ENCODE data around the gene SRPK3.
"Not testable (repeated sequence)": the region's sequence is repeated elsewhere in the genome, so short reads cannot be mapped to it uniquely, and the experiment has no call there.

Gene SRPK3

DNA sequence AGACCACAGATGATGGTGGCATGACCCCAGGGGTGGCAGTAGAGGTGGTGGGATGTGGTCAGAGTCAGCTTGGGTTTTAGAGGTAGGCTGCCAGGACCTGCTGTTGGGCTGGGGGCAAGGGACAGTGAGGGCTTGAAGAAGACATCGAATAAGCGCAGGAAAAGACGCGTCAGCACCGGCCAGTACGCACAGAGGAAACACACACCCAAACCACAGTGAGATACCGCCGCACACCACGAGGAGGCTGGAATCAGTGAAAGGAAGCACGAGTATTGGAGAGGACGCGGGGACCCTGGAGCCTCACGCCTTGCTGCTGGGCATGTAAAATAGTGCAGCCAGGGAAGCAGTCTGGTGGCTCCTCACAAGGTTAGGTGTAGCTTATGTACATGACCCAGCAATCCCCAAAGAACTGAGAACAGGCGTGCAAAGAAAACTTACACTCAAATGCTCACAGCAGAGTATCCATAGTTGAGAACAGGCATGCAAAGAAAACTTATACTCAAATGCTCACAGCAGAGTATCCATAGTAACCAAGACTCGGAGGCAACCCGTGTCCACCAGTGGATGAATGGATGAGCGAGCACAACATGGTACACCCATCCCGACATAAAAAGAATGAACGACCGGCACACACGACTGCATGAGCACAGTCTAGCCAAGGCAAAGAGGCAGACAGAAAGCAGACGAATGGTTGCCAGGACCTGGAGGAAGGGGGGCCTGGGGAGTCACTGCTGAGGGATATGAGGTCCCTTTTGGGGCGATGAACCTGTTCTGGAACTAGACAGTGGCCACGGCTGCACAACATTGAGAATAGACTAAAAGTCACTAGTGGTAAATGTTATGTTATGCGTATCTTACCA is 36.2 kb downstream of the SRPK3 start:
- TF ChIP-seq, protein P1, sequence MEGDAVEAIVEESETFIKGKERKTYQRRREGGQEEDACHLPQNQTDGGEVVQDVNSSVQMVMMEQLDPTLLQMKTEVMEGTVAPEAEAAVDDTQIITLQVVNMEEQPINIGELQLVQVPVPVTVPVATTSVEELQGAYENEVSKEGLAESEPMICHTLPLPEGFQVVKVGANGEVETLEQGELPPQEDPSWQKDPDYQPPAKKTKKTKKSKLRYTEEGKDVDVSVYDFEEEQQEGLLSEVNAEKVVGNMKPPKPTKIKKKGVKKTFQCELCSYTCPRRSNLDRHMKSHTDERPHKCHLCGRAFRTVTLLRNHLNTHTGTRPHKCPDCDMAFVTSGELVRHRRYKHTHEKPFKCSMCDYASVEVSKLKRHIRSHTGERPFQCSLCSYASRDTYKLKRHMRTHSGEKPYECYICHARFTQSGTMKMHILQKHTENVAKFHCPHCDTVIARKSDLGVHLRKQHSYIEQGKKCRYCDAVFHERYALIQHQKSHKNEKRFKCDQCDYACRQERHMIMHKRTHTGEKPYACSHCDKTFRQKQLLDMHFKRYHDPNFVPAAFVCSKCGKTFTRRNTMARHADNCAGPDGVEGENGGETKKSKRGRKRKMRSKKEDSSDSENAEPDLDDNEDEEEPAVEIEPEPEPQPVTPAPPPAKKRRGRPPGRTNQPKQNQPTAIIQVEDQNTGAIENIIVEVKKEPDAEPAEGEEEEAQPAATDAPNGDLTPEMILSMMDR (IDR thresholded peaks at IDR 0.05): no peak
- no peak for DNase-seq (ENCODE audit: low spot score)
- Histone ChIP-seq H3K27ac (no peak overlapping the region), H3K4me3 (no peak overlapping the region)

DNA sequence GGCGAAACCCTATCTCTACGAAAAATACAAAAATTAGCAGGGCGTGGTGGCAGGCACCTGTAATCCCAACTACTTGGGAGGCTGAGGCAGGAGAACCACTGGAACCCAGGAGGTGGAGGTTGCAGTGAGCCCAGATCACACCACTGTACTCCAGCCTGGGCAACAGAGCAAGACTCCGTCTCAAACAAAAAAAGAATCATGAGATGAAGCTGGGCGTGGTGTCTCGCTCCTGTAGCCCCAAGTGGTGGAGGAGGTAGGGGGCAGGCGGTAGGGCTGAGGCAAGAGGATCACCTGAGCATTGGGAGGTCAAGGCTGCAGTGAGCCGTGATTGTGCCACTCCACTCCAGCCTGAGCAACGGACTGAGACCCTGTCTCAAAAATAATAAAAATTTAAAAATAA is 37.2 kb downstream of the SRPK3 start:
- not testable (repeated sequence) for H3K4me3 ChIP-seq; DNase-seq (ENCODE audit: low spot score)

DNA sequence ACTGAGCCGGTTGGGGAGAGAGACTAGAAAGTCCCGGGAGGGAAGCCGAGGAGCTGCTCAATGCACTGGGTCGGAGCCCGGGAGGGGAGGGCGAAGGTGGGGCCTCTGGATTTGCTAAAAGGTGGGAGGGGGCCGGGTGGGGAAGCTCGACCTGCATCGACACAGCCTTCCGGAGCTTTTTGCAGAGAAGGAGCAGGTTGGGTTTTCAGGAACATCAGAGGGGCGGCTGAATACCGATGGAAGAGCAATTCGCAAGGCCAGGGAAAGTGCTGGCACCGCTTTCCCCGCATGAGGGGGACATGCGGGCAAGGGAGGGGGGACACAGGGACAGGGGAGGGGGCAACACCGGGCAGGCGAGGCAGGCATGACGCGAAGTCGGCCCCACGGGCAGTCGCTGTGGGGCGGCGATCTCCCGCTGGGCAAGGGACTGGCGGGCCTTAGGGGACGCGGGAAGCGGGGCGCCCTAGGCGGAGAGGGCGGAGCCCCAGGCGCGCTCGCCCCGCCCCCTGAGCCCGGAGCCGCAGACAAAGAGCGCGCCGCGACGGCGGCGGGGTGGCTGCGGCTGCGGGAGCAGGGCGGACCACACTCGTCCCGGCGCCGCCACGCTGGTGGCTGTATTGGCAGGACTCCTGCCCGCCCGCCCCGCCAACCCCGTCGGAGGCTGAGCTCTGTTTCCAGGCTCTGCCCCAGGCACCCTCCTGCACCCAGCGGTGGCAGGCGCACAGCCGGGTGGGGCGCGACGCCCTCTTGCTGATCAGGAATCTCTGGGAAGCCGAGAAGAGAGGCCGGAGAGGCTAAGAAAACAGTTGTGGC is 37.9 kb downstream of the SRPK3 start:
- Histone ChIP-seq H3K4me3 (peak overlapping the region; percentile 68), H3K27ac (no peak overlapping the region)
- peak; percentile 70 for DNase-seq (ENCODE audit: low spot score)
- TF ChIP-seq, protein P1 (IDR thresholded peaks at IDR 0.05): no peak

More for the DNA sequence above, 37.2 kb downstream of the SRPK3 start:
- H3K27ac ChIP-seq: not testable (repeated sequence)

DNA sequence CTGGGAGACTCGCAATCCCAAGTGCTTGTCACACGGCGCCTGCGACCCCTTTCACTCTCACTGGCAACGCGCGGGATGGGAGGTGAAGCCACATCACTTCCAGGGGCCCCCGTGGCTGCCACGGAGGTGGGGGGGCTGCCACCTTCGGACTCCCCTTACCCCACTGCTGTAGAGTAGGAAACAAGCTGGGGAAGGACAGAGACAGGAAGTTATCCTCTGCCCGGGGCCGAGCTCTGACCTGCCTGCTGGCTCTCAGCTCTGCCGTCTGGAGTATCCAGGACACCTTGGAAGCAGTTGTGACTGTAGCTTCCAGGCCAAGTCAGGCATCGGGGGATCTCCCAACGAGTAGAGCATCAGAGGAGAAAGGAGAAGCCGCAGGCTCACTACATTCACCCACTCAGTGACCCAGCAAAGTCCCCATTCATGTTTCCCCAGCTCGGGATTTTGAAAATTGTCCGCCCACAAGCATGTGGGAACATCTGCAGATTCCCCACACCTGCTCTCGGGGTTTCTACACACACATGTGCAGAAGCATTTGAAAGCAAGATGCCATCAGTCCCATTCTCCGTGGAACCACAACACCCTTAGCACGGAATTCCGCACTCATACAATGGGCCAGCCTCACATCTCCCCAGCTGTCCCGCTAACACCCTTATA is 38.7 kb downstream of the SRPK3 start:
- H3K27ac ChIP-seq: no peak overlapping the region
- TF ChIP-seq, protein P1 (IDR thresholded peaks at IDR 0.05): no peak
- no peak for DNase-seq (ENCODE audit: low spot score)

DNA sequence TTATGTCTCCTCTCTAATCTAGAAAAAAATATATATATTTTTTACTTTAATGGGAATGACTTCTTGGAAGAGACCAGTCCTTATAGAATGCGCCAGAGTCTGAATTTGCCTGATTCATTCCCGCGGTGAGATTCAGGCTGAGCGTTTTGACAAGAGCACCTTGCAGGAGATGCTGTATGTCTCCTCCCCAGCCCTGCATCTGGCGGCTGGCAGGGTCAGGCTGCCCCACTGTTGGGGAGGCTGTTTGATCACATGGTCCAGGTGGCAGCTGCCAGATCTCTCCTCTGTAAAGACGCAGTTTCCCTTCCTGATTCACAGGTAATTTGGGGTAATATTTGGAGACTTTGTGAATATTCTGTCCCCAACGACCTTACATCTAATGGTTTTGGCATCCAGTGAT is 39.8 kb downstream of the SRPK3 start:
- TF ChIP-seq, protein P1 (IDR thresholded peaks at IDR 0.05): no peak
- Histone ChIP-seq H3K27ac (no peak overlapping the region), H3K4me3 (no peak overlapping the region)
- no peak for DNase-seq (ENCODE audit: low spot score)

More for the DNA sequence above, 38.7 kb downstream of the SRPK3 start:
- H3K4me3 ChIP-seq: peak overlapping the region; percentile 68

DNA sequence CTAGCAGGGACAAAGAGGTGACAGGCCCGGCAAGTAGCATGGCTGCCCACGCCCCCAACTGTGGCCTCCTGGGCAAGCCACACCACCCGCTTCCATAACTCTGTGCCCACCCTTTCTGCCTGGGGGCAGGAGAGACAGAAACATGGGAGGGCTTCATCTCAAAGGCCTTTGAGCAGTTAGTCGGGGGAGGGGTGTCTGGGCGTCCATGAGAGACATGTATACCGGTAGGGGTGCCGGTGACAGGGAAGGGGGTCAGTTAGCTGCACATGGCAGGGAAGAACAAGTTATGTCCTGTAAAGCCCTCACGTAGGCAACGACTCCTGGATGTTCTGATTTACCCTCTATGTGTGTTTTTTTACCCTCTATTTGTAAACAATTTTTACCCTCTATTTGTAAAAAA is 40.2 kb downstream of the SRPK3 start:
- DNase-seq (ENCODE audit: low spot score): no peak

More for the DNA sequence above, 40.2 kb downstream of the SRPK3 start:
- TF ChIP-seq, protein P1 (IDR thresholded peaks at IDR 0.05): no peak
- H3K4me3 ChIP-seq: no peak overlapping the region
- H3K27ac ChIP-seq: no peak overlapping the region
